GM15510 (cell line): ENCODE results near the gene IFT27.

Experiments
- POLR2A ChIP-seq: IDR thresholded peaks from 3 replicates; pipeline ENCODE4 v1.6.1; 2011; ENCODE audit warnings: borderline replicate concordance; ENCODE audit not compliant: insufficient read length; ENCODE audit errors: extremely low read depth

The IFT27 gene

DNA sequence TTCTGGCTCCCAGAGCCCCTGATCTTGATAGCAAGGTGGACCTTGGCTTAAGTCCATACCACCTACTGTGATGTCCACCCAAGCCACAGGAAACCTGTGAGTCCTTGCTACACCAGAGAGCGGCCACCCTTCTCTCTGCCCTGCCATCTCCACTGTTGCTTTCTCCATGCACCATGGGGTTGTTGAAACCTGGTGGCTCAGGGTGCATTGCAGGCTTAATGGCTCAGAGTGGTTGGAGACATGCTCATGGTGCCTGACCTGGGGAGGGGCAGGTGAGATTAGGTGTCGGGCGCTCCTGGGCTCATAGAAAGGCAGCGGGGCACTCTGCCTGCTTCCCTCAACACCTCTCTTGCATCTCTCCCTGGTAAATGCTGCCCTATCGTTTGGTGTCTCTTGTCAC is 47.4 kb downstream of the IFT27 start:
- TF ChIP-seq POLR2A: no peak

DNA sequence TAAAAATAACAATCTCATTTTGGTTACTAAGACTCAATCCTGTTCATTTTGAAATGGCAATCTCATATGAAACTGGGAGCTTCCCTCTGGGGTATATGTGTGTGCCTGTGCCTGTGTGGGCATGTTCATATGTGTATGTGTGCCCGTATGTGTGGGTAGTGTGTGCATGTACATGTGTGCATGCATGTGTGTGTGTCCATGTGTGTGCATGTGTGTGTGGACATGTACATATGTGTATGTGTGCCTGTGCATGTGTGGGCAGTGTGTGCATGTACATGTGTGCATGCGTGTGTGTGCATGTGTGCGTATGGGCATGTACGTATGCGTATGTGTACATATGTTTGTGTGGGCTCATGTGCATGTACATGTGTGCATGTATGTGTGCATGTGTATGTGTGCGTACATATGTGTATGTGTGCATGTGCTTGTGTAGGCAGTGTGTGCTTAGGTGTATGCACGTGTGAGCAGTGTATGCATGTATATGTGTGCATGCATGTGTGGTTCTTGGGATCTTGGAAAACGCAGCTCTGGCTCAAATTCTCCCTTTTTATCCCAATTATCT is 47.9 kb downstream of the IFT27 start:
- no peak for TF ChIP-seq POLR2A

DNA sequence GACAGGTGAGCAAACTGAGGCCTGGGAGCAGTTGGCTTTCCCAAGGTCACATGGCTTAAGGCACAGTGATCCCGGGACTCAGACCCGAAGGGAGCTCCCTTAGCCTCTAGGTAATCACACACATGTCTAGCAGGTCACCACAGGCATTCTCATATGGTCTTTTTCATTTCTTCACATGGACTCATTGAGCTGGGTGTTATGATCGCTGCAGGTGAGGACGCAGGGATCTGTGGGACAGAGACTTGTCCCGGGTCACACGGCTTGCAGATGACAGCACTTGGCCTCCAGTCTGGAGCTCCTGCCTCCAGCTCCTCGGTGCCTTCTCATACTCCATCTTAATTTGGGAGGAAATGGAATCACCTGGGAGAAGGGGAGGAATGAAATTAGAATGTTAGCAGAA is 48.8 kb downstream of the IFT27 start:
- no peak for TF ChIP-seq POLR2A

DNA sequence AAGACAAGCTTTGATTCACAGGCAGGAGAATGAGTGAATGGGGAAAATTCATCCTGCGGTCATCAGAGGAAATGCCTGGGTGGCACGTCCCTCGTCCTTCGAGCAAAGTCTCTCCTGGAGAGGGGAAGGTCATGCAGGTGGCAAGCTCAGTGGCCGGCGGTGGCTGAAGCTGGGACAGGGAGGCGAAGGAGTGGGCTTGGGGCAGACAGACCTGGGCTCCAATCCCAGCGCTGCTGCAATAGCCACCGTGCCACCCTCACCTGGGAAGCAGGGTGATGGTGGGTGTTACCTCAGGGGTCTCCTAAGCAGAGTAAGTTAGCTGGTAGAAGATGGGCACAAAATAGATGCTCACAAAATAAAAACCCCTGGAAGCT is 49.9 kb downstream of the IFT27 start:
- TF ChIP-seq POLR2A: no peak

DNA sequence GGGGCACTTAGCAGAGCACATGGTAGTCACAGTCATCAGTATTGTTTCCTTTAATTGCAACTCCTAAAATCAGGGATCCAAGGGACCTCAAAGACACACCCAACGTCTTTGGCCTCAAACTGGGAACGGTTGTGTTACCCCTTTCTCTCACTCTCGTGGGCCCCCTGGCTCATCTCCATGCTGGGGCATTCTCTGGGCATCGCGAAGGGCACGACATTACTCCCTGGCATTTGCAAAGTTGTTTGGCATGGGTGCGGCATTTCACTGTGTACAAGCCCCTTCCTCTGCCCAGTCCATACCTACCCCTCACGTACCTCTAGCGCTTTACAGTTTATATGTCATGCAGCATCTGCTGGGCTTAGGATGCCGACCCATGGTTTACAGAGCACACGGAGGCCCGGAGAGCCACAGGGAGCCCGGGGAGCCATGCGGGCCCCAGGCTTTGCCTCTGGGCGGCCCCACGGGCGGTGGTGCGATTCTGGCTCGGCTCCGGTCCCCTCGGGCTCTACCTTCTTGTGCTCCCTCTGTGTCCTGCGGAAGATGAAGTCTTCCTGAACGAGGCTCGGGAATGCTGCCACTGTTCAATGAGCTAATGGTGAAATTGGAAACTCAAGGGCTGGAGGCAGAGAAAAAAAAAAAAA is 50.4 kb downstream of the IFT27 start:
- no peak for TF ChIP-seq POLR2A

GRCh38 chr22:36724836-36725235 is 51.1 kb downstream of the IFT27 start:
- no peak for TF ChIP-seq POLR2A

GRCh38 chr22:36722055-36722454 is 53.9 kb downstream of the IFT27 start:
- no peak for TF ChIP-seq POLR2A

- no peak for TF ChIP-seq POLR2A
Observed at GRCh38 chr22:36715647-36716046, 60.3 kb downstream of the IFT27 start.

DNA sequence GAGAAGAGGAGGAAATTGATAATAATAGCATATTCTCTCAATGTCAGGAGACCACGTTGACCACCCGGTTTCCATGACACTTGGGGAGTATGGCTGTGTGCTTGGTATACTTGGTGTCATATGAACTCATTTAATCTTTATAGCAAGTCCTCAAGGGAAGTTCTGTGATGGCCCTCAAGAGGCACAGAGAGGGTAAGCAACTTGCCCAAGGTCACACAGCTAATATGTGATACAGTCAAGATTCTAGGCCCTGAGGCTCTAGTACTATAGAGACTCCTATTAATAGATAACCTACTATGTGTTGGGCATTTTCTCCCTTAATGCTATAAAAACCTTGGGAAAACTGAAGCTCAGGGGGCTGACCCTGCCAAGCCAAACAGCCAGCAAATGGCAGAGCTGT is 61.8 kb downstream of the IFT27 start:
- no peak for TF ChIP-seq POLR2A

DNA sequence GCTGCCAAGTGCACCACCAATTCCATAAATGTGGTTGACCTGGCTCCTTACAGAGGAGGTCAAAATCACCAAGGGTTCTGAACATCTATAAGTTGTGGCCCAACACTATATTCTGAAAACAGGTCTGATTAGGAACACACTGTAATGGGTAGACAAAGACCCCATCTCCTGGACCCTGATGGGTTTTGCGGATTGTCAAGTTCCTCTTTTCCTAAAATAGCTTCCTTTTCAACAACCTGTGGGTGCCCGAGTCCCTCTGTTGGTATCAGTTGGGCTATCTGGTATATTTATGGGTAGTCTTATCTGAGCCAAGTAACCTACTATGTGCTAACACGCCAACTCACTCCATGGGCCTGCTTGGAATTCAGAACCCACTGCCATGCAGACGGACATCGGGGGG is 62.5 kb downstream of the IFT27 start:
- no peak for TF ChIP-seq POLR2A
